COR-L47 (cell line): ENCODE measurements around the gene MPL.

Experiments
- DNase-seq: peaks from one replicate; lab custom pipeline; 2025; lab: John Stamatoyannopoulos, UW

The MPL gene

DNA sequence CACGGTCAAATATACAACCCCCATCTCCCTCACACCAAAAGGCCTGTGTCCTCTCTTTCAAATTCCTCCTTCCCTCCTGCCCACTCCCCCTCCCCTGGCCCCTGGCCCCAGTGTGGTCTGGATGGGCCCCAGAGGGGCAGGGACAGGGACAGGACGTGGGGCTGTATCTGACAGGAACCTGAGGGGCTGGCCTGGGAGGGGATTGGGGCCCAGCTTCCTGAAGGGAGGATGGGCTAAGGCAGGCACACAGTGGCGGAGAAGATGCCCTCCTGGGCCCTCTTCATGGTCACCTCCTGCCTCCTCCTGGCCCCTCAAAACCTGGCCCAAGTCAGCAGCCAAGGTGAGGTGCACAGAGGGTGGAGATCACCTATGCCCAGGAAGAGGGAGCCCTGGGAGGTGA is at the start of gene MPL:
TSS of gene MPL (plus strand) at position 231 of the 400 bp plus-strand sequence. CDS start at position 262, 31 bp downstream.
- no peak for DNase-seq

- no peak for DNase-seq
Observed at GRCh38 chr1:43288058-43288784, 49.4 kb upstream of the MPL start.

DNA sequence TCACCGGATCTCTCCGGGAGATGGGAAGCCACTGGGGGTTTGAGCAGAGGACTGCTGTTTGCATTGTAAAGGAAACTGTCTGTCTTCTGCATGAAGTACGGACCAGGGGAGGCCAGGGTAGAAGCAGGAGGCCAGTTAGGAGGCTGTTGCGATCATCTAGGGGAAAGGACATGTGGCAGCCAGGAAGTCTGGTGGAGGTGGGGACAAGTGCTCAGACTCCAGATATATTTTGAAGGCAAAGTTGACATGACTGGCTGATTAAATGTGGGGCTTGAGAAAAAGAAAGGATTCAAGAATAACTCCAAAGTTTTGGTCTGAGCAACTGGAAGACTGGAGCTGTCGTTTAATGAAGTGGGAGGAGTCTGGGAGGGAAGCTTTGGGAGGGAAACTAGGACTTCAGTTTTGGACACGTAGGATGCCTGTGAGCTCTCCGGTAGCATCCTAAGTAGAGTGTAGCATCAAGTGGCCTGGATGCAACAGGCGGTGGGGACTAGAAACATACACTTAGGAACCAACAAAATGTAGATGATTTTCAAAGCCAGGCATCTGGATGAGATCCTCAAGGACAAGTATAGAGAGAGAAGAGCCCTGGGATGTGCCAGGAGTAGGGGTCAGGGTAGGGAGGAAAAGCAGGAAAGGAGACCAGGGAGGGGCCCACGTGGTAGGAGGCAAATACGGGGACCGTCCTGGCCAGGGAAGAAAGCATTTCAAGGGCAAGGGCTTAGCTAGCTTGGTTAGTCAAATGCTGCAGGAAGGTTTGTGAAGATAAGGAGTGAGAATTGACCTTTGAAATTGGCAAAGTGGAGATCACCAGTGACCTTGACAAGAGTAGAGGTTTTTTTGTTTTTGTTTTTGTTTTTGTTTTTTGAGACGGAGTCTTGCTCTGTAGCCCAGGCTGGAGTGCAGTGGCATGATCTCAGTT is 48.6 kb upstream of the MPL start:
- DNase-seq = no peak

GRCh38 chr1:43292216-43292615 is 45.4 kb upstream of the MPL start:
- DNase-seq = no peak

DNA sequence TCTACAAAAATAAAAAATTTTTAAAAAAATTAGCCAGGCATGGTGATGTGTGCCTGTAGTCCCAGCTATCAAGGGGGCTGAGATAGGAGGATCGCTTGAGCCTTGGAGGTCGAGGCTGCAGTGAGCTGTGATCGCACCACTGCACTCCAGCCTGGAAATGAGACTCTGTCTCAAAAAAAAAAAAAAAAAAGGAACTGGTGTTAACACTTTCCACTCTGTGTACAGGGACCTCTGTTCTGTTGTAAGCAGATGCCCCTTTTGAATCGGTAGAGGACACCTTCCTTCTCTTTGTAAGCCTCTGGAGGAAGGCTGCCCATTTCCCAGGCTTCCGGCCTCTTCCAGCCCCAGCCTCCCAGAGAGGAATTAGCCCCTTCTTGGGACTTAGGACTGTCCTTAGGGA is 44.9 kb upstream of the MPL start:
- no peak for DNase-seq

DNA sequence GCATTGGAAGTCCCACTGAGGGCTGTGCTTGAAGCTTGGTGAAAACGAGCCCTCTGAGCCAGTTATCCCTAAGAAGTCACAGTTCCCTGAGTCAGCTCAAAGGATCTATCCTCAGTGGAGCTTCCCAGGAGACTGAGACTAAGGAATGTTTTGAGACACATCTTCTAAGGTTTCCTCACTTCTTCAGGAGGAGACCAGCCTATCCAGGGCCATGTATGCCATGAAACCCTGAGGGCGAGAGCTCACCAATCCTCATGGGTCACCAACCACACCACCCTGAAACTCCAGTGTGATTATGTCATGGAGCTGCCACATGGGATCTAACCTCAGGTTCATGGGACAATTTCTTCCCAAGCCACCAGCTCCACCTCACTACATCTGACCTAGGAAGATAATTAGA is 44.4 kb upstream of the MPL start:
- DNase-seq = no peak

- no peak for DNase-seq
Observed at GRCh38 chr1:43293896-43294760, 43.5 kb upstream of the MPL start.

DNA sequence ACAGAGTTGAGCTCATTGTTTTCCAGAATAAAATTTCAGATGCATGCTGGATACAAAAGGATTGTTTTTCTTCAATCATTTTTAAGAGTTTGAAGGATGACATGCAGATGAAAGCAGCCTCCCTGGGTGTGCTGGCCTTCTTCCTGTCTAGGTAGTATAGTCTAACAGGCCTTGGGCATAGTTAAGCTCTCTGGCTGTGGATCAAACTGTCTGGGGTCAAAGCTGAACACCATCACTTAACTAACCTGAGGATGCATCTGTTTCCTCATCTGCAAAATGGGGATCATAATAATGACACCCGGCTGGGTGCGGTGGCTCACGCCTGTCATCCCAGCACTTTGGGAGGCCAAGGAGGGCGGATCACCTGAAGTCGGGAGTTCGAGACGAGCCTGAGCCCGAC is 42.9 kb upstream of the MPL start:
- DNase-seq = no peak

GRCh38 chr1:43296207-43296606 is 41.4 kb upstream of the MPL start:
- DNase-seq = no peak

- no peak for DNase-seq
Observed at GRCh38 chr1:43298055-43298454, 39.6 kb upstream of the MPL start.

- DNase-seq = no peak
Observed at GRCh38 chr1:43299101-43299500, 38.5 kb upstream of the MPL start.

DNA sequence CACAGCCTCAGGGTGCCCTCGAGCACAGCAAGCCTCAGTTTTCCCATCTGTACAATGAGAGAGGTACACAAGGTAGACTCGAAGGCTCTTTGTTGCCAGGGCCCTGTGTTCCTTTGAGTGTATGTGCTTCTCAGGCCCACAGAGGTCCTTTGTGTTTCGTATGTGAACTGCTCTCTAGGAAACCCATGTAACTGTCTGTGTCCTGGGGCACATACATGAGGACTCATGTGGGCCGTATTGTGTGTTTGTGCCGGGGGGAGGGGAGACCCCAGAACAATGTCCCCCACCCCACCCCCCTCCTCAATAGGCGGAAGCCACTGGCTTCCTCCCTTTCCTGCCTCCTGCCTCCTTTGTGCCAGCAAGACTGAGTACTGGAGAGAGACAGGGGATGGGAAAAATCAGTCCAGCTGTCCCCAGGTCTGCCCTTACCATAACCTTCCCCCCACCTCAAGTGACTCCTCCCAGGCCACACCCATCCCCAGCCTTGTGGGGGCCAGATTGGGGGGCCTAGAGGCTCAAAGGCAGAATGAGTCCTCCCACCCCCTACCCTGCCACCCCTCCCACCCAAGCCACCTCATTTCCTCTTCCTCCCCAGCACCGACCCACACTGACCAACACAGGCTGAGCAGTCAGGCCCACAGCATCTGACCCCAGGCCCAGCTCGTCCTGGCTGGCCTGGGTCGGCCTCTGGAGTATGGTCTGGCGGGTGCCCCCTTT is 37.1 kb upstream of the MPL start, which contains the start of gene TIE1:
TSS of gene TIE1 (plus strand) at position 605 of the 717 bp plus-strand sequence. CDS start at position 695, 90 bp downstream.
- DNase-seq = no peak

DNA sequence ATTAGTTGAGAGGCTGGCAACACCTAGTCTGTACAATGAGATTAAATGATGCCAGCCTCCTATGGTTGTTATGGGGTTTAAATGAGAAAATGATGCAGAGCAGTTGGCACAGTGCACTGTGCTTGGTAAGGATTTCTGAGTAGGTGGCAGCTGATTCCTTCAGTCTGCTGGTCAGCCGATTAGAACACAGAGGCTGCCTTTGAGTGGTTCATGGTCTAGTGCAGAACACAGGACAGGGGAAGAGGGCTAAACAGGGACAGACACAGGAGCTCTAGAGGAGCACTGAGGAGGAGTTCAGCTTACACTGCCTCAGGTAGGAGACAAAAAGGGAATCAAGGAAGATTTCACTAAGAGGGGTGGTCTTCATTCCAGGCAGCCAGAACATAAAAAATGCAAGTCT is 35.4 kb upstream of the MPL start:
- DNase-seq = no peak

- no peak for DNase-seq
Observed at GRCh38 chr1:43302721-43303470, 34.7 kb upstream of the MPL start.

DNA sequence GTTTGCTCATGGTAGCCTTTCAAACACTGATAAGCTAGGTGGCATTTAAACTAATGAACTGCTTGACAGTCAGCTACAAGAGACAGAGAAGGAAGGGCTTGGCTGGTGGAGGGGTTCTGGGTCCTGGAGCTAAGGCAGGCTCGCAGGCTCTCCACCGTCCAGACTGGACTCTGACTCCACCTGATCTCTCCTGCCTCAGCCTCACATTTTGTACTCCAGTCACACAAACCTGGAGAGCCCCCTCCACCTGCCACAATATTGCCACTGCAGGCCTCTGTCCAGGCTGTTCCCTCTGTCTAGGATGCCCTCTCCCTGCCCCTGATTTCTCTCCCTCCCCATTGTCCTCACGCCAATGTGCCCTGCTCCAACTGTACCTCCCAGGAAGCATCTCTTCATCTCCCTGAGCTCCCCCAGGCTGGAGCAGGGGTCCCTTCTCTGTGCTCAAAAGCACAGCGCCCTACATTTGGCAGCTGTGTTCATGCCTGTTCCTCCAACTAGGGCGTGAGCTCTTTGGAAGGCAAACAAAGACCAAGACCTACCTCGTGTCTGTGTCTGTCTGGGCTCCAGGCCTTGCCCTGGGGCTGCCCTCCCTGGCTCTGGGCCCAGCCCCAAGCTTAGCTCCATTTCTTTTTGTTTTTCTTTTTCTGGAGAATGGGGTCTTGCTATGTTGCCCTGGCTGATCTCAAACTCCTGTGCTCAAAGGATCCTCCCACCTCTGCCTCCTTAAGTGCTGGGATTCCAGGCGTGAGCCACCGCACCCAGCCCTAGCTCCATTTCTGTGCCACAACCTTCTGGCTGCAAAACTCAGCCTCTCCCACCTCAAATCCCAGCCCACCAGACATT is 33.9 kb upstream of the MPL start:
- DNase-seq = no peak

DNA sequence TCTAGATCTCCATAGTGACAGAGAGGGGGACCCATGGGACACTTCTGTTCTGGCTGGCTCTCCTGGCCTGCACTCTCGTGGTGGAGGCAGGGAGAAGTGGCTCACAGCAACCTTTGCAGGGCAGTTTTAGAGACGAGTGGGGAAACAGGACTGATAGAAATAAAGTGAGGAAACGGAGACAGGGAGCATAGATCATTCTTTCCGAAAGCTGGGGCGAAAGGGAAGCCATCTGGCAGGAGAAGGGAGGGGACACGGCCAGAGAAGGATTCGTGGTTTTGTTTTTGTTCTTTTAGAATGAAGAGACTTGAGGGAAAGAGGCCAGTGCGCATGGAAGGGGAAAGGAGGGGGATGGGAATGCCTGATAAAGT is 33.3 kb upstream of the MPL start:
- no peak for DNase-seq

- no peak for DNase-seq
Observed at GRCh38 chr1:43304771-43305300, 32.8 kb upstream of the MPL start.

DNA sequence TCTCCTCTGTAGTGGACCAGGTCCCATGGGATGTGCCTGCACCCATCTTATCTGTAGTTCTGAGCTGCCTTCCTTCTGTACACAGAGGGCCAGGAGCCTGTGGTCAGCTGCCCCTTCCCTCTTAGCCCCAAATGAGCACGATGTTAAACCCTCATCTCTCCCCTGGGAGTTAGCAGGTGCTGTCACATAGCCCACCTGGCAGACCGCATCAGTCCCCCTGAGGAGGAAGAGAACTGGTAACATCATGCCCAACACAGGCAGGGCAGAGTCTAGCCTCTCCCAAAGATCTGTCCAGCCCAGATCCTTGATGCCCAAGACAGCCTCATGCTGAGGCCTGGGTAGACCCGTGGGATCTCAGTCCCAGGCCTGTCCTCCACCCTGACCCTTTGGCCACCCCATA is 32.2 kb upstream of the MPL start:
- DNase-seq = no peak

DNA sequence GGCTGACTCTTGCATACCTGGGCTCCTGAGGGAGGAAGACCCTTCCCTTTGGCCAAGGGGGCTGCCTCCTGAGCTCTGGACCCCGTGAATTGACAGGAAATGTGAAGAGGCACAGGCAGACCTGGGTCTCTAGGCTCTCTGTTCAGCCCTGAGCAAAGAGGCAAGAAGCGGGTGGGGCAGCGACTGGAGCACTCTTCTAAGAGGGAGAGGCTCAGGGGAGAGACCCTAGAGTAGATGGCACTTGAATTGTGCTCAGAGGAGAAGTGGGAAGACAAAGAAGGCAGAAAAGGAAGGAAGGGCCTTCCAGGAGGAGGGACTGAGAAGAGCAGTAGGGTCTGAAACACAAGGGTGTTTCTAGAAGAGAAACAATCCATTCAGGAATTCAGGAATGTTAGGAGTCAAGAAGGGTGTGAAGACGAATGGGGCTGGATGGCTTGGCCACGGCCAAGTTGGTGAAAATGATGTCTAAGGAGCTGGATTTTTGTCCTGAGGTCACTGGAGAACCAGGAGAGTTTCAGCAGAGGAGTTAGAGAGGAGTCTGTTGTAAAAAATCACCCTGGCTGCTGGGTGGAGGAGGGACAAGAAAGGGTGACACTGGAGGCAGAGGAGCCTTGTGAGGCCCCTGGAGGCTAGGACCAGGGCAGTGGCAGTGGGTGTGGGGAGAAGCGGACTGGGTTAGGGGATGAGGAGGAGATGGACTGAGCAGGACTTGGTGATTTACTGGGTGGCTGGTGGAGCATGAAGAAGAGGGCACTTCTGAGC is 31.5 kb upstream of the MPL start:
- no peak for DNase-seq
